Uterus (tissue), 2 donors: Measurements from ENCODE around the gene GRIK1.

Source experiments
- POLR2A ChIP-seq, 2 donors: fragments of 450-650 bp; IDR thresholded peaks; one replicate each; pipeline ENCODE4 v1.6.1; 2016; ENCODE audit warnings: antibody characterized with exemption in 2 of 2, mild to moderate bottlenecking in 1 of 2, moderate library complexity in 1 of 2
- TF ChIP-seq, protein P1 (sequence below), 4 experiments: fragments of 200-600 bp in 2 of 4; fragments of 450-650 bp in 2 of 4; sonication (generic) in 2 of 4; IDR thresholded peaks; one replicate each; pipeline ENCODE4 v1.5.1; 2016 to 2019; ENCODE audit warnings: antibody characterized with exemption in 4 of 4, mild to moderate bottlenecking in 2 of 4, moderate library complexity in 1 of 4

DNA sequence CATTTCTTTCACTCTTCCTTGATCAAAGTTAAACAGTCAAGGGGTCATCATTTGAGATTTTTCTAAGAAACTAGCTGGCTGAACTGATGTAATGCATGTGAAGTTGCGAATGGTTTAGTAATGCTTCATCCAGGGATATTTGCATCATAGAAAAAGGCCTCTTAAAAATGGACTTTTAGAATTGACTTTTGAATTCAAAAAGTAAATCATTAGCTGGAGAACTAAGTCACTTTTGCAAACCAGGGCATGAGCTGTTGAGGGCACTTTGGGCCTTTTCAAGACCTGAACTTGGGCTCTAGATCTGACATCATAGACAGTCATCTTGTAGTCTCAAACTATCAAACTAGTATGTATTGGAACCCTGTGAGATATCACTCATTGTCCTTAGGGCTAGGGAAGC, 85.0 kb downstream of the GRIK1 start:
- no peak for TF ChIP-seq POLR2A (IDR thresholded peaks at IDR 0.05)
- TF ChIP-seq, protein P1, sequence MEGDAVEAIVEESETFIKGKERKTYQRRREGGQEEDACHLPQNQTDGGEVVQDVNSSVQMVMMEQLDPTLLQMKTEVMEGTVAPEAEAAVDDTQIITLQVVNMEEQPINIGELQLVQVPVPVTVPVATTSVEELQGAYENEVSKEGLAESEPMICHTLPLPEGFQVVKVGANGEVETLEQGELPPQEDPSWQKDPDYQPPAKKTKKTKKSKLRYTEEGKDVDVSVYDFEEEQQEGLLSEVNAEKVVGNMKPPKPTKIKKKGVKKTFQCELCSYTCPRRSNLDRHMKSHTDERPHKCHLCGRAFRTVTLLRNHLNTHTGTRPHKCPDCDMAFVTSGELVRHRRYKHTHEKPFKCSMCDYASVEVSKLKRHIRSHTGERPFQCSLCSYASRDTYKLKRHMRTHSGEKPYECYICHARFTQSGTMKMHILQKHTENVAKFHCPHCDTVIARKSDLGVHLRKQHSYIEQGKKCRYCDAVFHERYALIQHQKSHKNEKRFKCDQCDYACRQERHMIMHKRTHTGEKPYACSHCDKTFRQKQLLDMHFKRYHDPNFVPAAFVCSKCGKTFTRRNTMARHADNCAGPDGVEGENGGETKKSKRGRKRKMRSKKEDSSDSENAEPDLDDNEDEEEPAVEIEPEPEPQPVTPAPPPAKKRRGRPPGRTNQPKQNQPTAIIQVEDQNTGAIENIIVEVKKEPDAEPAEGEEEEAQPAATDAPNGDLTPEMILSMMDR (IDR thresholded peaks at IDR 0.05), result no peak
